Measurements from ENCODE around the gene CST9. TPM values are rescaled to one million over a fixed set of nuclear protein-coding genes. Genes with fewer than 3 reads are reported as not detected.

CST9 gene
- total RNA-seq, 6 donors from 2014 or later: not detected

DNA sequence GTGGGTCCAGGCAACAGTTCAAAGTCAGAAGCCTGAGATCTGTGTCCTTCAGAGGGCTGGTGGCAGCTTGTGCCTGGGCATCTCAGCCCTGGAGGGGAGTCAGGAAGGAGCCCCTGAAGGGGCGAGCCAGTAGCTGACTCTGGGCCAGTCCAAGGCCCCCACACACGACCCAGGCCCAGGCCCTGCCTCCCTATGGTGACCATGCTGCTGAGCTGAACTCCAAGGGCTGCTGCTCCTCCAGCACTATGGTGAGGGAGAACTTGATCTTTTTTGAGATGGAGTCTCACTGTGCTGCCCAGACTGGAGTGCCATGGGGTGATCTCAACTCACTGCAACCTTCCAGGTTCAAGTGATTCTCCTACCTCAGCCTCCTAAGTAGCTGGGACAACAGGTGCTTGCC, 47.2 kb upstream of the CST9 start:
- no peaks in the 10 kb centered on the region for H3K27me3 ChIP-seq
- H3K27ac ChIP-seq: no peak overlapping the region
- H3K4me3 ChIP-seq: no peak overlapping the region
- H3K36me3 ChIP-seq: no peaks in the 10 kb centered on the region
- DNase-seq: no peak
- peaks cover 10 to 19% (median 18%) of the 10 kb centered on the region in 4 donors for H3K4me1 ChIP-seq
- H3K9me3 ChIP-seq: no peaks in the 10 kb centered on the region
- TF ChIP-seq POLR2A (IDR thresholded peaks at IDR 0.05): no peak
- no peak for TF ChIP-seq EP300 (IDR thresholded peaks at IDR 0.05)
- TF ChIP-seq POLR2AphosphoS5 (IDR thresholded peaks at IDR 0.05): no peak
- WGBS, 2 donors: 83% methylated on average over 2 of the region's 2 CpGs; no CpG with 5 or more reads in 1 of the 2 donors
- no peak for ATAC-seq (ENCODE audit: low FRiP score in 2 of 2)

DNA sequence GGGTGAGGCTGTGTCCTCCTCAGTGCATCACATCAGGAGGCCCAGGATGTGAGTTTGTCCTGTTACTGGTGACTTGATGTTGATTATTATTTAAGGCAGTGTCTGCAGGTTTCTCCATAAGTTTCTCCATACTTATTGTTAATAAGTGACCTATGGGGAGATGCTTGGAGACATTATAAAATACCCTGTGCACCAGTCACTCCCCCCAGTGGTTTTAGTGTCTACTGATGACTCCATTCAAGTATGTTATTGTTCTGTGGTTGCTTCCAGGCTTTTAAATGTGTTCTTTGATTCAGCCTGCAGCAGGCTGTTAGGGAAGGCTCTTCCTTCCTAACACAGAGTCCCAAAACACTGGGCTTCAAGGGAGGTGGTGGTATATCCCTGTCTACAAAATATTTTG, 46.7 kb upstream of the CST9 start:
- DNase-seq: no peak
- Histone ChIP-seq H3K4me1 (peaks cover 10 to 19% (median 18%) of the 10 kb centered on the region in 4 donors), H3K9me3 (no peaks in the 10 kb centered on the region), H3K27ac (no peak overlapping the region), H3K27me3 (no peaks in the 10 kb centered on the region), H3K36me3 (no peaks in the 10 kb centered on the region), H3K4me3 (no peak overlapping the region)
- TF ChIP-seq POLR2A (IDR thresholded peaks at IDR 0.05): no peak
- no peak for TF ChIP-seq POLR2AphosphoS5 (IDR thresholded peaks at IDR 0.05)
- TF ChIP-seq EP300 (IDR thresholded peaks at IDR 0.05): no peak
- TF ChIP-seq, protein P1, sequence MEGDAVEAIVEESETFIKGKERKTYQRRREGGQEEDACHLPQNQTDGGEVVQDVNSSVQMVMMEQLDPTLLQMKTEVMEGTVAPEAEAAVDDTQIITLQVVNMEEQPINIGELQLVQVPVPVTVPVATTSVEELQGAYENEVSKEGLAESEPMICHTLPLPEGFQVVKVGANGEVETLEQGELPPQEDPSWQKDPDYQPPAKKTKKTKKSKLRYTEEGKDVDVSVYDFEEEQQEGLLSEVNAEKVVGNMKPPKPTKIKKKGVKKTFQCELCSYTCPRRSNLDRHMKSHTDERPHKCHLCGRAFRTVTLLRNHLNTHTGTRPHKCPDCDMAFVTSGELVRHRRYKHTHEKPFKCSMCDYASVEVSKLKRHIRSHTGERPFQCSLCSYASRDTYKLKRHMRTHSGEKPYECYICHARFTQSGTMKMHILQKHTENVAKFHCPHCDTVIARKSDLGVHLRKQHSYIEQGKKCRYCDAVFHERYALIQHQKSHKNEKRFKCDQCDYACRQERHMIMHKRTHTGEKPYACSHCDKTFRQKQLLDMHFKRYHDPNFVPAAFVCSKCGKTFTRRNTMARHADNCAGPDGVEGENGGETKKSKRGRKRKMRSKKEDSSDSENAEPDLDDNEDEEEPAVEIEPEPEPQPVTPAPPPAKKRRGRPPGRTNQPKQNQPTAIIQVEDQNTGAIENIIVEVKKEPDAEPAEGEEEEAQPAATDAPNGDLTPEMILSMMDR (IDR thresholded peaks at IDR 0.05): no peak
- no peak for ATAC-seq (ENCODE audit: low FRiP score in 2 of 2)

DNA sequence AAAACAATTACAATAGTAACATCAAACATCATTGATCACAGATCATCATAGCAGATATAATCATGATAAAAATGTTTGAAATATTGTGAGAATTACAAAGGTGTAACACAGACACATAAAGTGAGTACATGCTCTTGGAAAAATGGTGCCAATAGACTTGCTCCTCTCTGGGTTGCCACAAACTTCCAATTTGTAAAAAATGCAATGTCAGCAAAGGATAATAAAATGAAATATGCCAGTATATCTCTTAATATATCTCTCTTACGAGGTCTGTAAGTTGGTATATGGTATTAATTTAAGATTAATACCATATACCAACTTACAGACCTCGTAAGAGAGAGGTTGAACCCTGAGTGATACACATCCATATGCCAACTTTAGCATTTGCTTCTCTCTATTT, 45.4 kb upstream of the CST9 start:
- DNase-seq: no peak
- no peaks in the 10 kb centered on the region for H3K9me3 ChIP-seq
- WGBS, 2 donors: 86 to 91% methylated on average over 2 of the region's 2 CpGs
- H3K4me3 ChIP-seq: no peak overlapping the region
- no peak for ATAC-seq (ENCODE audit: low FRiP score in 2 of 2)
- TF ChIP-seq POLR2AphosphoS5 (IDR thresholded peaks at IDR 0.05) (no peak), POLR2A (IDR thresholded peaks at IDR 0.05) (no peak), EP300 (IDR thresholded peaks at IDR 0.05) (no peak)
- TF ChIP-seq, protein P1 (IDR thresholded peaks at IDR 0.05): no peak
- H3K27ac ChIP-seq: no peak overlapping the region
- H3K27me3 ChIP-seq: no peaks in the 10 kb centered on the region
- H3K4me1 ChIP-seq: peaks cover 10 to 16% (median 13%) of the 10 kb centered on the region in 4 donors
- H3K36me3 ChIP-seq: no peaks in the 10 kb centered on the region

DNA sequence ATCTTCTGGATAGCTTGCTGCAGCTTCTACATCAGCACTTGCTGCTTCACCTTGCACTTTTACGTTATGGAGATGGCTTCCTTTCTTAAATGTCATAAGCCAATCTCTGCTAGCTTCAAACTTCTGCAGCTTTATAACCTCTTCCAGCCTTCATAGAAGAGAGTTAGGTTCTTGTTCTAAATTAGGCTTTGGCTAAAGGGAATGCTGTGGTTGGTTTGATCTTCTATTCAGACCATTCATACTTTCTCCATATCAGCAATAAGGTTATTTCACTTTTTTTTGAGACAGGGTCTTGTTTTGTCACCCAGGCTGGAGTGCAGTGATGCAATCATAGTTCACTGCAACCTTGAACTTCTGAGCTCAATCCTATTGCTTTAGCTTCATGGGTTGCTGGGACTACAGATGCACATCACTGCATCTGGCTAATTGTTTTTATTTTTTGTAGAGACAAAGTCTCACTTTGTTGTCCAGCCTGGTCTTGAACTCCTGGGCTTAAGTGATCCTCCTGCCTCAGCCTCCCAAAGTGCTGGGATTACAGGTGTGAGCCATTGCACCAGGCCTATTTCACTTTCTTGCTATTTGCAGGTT, 44.2 kb upstream of the CST9 start:
- TF ChIP-seq POLR2AphosphoS5 (IDR thresholded peaks at IDR 0.05): no peak
- no peak for TF ChIP-seq EP300 (IDR thresholded peaks at IDR 0.05)
- TF ChIP-seq POLR2A (IDR thresholded peaks at IDR 0.05): no peak
- TF ChIP-seq, protein P1 (IDR thresholded peaks at IDR 0.05): no peak
- ATAC-seq (ENCODE audit: low FRiP score in 2 of 2) (no peak), DNase-seq (no peak)
- 87 to 100% methylated on average over 1 of the region's 1 CpG for WGBS, 2 donors
- H3K36me3 ChIP-seq: no peaks in the 10 kb centered on the region
- peaks cover 0 to 4% (median 2%) of the 10 kb centered on the region in 4 donors for H3K4me1 ChIP-seq
- no peak overlapping the region for H3K4me3 ChIP-seq
- H3K9me3 ChIP-seq: no peaks in the 10 kb centered on the region
- no peaks in the 10 kb centered on the region for H3K27me3 ChIP-seq
- no peak overlapping the region for H3K27ac ChIP-seq

DNA sequence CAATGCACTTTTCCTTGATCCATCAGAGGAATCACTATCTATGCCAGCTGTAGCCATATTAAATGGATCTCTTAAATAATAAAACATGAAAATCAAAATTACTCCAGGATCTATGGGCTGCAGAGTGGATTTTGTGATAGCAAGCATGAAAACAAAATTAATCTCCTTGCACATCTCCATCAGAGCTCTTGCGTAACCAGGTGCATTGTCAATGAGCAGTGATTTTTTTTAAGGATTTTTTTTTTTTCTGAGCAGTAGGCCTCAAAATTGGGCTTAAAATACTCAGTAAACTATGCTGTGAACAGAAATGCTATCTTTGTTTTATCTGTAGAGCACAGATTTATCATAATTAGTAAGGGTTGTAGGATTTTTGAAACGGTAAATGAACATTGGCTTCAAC, 43.5 kb upstream of the CST9 start:
- WGBS, 2 donors: 79 to 88% methylated on average over 2 of the region's 2 CpGs
- no peaks in the 10 kb centered on the region for H3K4me1 ChIP-seq

More for the DNA sequence above, 43.5 kb upstream of the CST9 start:
- DNase-seq (no peak), ATAC-seq (ENCODE audit: low FRiP score in 2 of 2) (no peak)
- Histone ChIP-seq H3K36me3 (no peaks in the 10 kb centered on the region), H3K9me3 (no peaks in the 10 kb centered on the region), H3K27me3 (no peaks in the 10 kb centered on the region), H3K27ac (no peak overlapping the region), H3K4me3 (no peak overlapping the region)
- no peak for TF ChIP-seq POLR2A (IDR thresholded peaks at IDR 0.05)
- TF ChIP-seq, protein P1 (IDR thresholded peaks at IDR 0.05): no peak
- TF ChIP-seq EP300 (IDR thresholded peaks at IDR 0.05): no peak
- TF ChIP-seq POLR2AphosphoS5 (IDR thresholded peaks at IDR 0.05): no peak
